Measurements from ENCODE around the gene C1orf167.

Gene C1orf167

GRCh38 chr1:11786168-11786567 lies 24.2 kb downstream of the C1orf167 start:
- no peak for DNase-seq (ENCODE audit: low read depth)

GRCh38 chr1:11787251-11787803 lies 25.3 kb downstream of the C1orf167 start:
- no peak for DNase-seq (ENCODE audit: low read depth)

GRCh38 chr1:11787804-11788436 lies 25.9 kb downstream of the C1orf167 start:
- DNase-seq (ENCODE audit: low read depth) = no peak

- DNase-seq (ENCODE audit: low read depth) = no peak
Observed at GRCh38 chr1:11788549-11789053, 26.6 kb downstream of the C1orf167 start.

GRCh38 chr1:11789126-11790067 lies 27.4 kb downstream of the C1orf167 start:
- no peak for DNase-seq (ENCODE audit: low read depth)

GRCh38 chr1:11790101-11790879 lies 28.3 kb downstream of the C1orf167 start:
- no peak for DNase-seq (ENCODE audit: low read depth)

- no peak for DNase-seq (ENCODE audit: low read depth)
Observed at GRCh38 chr1:11790880-11791715, 29.1 kb downstream of the C1orf167 start.

GRCh38 chr1:11792106-11792505 lies 30.1 kb downstream of the C1orf167 start:
- DNase-seq (ENCODE audit: low read depth) = no peak

GRCh38 chr1:11793819-11794218 lies 31.8 kb downstream of the C1orf167 start:
- no peak for DNase-seq (ENCODE audit: low read depth)

GRCh38 chr1:11794446-11795237 lies 32.6 kb downstream of the C1orf167 start:
- DNase-seq (ENCODE audit: low read depth) = no peak

GRCh38 chr1:11795238-11795890 lies 33.4 kb downstream of the C1orf167 start:
- no peak for DNase-seq (ENCODE audit: low read depth)

GRCh38 chr1:11796036-11796828 lies 34.2 kb downstream of the C1orf167 start:
- DNase-seq (ENCODE audit: low read depth) = no peak

GRCh38 chr1:11797525-11798216 lies 35.7 kb downstream of the C1orf167 start:
- no peak for DNase-seq (ENCODE audit: low read depth)

GRCh38 chr1:11799099-11799498 lies 37.1 kb downstream of the C1orf167 start:
- no peak for DNase-seq (ENCODE audit: low read depth)

GRCh38 chr1:11799896-11800295 lies 37.9 kb downstream of the C1orf167 start:
- DNase-seq (ENCODE audit: low read depth) = no peak

- no peak for DNase-seq (ENCODE audit: low read depth)
Observed at GRCh38 chr1:11800391-11800755, 38.4 kb downstream of the C1orf167 start.

- DNase-seq (ENCODE audit: low read depth) = no peak
Observed at GRCh38 chr1:11800756-11801433, 38.9 kb downstream of the C1orf167 start.

GRCh38 chr1:11802616-11802972 lies 40.6 kb downstream of the C1orf167 start:
- DNase-seq (ENCODE audit: low read depth) = no peak
